Measurements from ENCODE around the gene VSTM5.
"Not testable (repeated sequence)": the region's sequence is repeated elsewhere in the genome, so short reads cannot be mapped to it uniquely, and the experiment has no call there.

VSTM5 gene

GRCh38 chr11:93784935-93785360, 65.5 kb downstream of the VSTM5 start:
- peak; percentile 3 for DNase-seq

- DNase-seq, result peak; percentile 84
Observed at GRCh38 chr11:93784145-93784934, 66.1 kb downstream of the VSTM5 start, which contains the start of gene MED17. Gene MED17, plus strand, starts transcription at chr11:93784282. Its CDS starts 232 bp downstream, at chr11:93784514.

GRCh38 chr11:93783765-93784144, 66.7 kb downstream of the VSTM5 start:
- DNase-seq, result peak; percentile 56

- no peak for DNase-seq
Observed at GRCh38 chr11:93783362-93783761, 67.1 kb downstream of the VSTM5 start.

- DNase-seq, result no peak
Observed at GRCh38 chr11:93775289-93775688, 75.1 kb downstream of the VSTM5 start.

GRCh38 chr11:93774560-93774959, 75.9 kb downstream of the VSTM5 start:
- not testable (repeated sequence) for DNase-seq

GRCh38 chr11:93773601-93774200, 76.7 kb downstream of the VSTM5 start:
- no peak for DNase-seq

GRCh38 chr11:93773045-93773477, 77.4 kb downstream of the VSTM5 start:
- no peak for DNase-seq

- DNase-seq, result no peak
Observed at GRCh38 chr11:93772123-93772522, 78.3 kb downstream of the VSTM5 start.

GRCh38 chr11:93770160-93770559, 80.3 kb downstream of the VSTM5 start:
- no peak for DNase-seq

Measured in NCI-H748 treated with DMSO at 0.1 percent for 48 hours (cell line).